ENCODE data around the gene PRR9.
"Not testable (repeated sequence)": the region's sequence is repeated elsewhere in the genome, so short reads cannot be mapped to it uniquely, and the experiment has no call there.

The PRR9 gene

GRCh38 chr1:153228491-153228890 is 11.1 kb downstream of the PRR9 start:
- TF ChIP-seq CTCF (conservative IDR thresholded peaks at IDR 0.05; ENCODE audit: low read length): no peak
- no peak for DNase-seq (ENCODE audit: low read depth)
- H3K4me3 ChIP-seq (ENCODE audit: low read length): no peak overlapping the region

DNA sequence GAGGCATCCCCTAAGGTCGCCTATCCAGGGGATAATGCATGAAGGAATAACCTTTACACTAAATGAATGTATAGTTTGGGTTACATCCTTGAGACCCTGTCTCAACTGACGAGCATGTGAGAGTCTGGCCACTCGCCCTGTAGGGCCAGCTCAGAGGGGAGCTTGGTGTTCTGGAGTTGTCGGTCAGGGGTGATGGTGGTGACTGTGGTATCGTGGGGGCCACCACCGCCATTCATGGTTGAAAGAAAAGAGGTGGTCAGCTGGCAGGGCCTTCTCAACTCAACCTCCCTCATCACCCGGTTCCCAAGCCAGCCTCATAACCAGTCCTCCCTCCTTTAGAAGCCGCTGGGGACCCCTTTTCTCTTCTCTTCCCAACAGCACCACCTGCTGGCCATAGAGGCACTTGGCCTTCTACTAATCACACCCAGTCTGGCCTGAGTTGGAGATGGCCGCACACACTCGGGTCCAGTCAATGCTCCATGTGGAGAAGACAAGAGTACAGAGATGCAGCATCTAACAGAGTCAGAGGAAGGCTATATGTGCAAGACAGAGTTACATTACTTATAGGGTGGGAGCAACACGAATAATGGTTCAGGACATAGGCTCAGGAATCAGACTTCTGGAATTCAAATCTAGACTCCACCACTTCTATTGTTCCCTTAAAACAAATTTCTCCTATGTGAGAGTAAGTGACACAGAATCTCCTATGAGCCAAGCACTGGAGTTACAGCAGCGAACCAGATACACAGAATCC is 11.9 kb downstream of the PRR9 start:
- peak; percentile 39 for TF ChIP-seq CTCF (conservative IDR thresholded peaks at IDR 0.05; ENCODE audit: low read length)
- not testable (repeated sequence) for H3K4me3 ChIP-seq (ENCODE audit: low read length); DNase-seq (ENCODE audit: low read depth)

GRCh38 chr1:153231363-153231762 is 14.0 kb downstream of the PRR9 start:
- no peak for DNase-seq (ENCODE audit: low read depth)
- TF ChIP-seq CTCF (conservative IDR thresholded peaks at IDR 0.05; ENCODE audit: low read length): no peak
- no peak overlapping the region for H3K4me3 ChIP-seq (ENCODE audit: low read length)

DNA sequence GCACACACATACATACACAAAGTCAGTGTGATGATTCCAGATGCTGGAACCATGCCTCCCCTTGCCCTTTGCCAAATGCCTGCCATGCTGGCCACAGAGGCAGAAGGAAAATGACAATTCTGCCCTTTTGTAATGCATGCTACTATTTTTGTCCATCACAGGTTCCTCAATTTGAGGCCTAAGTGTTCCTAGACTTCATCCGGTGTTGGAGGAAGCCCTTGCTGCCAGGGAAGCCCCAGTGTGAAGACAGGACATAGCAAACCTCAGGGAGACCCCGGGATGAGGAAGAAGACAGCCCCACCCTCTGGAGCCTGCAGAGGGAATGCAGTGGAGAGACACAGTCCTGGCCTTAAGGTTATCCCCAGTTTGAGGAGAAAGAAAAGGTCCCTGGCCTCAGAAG is 14.4 kb downstream of the PRR9 start:
- no peak overlapping the region for H3K4me3 ChIP-seq (ENCODE audit: low read length)
- no peak for DNase-seq (ENCODE audit: low read depth)
- no peak for TF ChIP-seq CTCF (conservative IDR thresholded peaks at IDR 0.05; ENCODE audit: low read length)

DNA sequence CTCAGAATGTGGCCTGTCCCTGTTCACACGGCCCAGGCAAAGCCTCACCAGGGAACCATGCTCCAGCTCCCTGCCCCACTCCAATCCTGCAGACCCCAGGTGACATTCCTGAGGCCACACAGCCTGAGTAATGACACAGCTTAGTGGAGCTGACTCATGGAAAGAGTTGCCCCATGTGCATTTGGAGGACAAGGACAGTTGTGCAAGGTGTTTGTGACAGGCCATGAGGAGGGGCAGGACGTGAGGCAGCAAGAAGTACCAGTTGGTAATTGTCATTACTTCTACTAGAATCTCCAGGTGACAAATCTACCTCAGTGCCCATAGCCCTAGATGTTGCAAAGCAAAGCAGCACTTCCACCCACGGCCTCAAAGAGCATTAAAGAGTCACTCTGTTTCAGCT is 15.2 kb downstream of the PRR9 start:
- H3K4me3 ChIP-seq (ENCODE audit: low read length): no peak overlapping the region
- no peak for TF ChIP-seq CTCF (conservative IDR thresholded peaks at IDR 0.05; ENCODE audit: low read length)
- no peak for DNase-seq (ENCODE audit: low read depth)

- no peak overlapping the region for H3K4me3 ChIP-seq (ENCODE audit: low read length)
- DNase-seq (ENCODE audit: low read depth): no peak
- no peak for TF ChIP-seq CTCF (conservative IDR thresholded peaks at IDR 0.05; ENCODE audit: low read length)
These were observed 16.1 kb downstream of the PRR9 start for GRCh38 chr1:153233448-153233847.

DNA sequence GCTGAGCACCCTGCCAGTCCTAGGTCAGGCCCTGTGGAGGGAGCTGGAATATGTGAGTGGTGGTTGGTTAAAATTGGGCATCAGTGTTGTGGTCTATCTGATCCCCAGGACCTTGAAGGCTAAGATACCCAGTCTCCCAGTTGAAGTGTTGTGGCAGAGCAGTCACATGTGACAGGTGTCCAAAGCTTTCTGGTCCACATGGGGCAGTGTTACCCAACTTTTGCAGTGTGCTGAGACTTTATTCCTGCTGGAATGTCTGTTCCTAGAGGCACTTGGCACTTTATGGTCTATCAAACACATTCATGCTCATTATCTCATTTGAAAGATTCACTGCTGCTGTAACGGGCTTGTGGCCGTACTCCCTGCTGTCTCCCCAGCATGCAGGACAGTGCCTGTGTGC is 21.1 kb downstream of the PRR9 start:
- 0 out of 2 replicates have a peak, but pooled peaks have one; percentile 5 for TF ChIP-seq CTCF (conservative IDR thresholded peaks at IDR 0.05; ENCODE audit: low read length)
- DNase-seq (ENCODE audit: low read depth): no peak
- no peak overlapping the region for H3K4me3 ChIP-seq (ENCODE audit: low read length)

Data from AG10803 (cell line).